HG02588 (cell line): ENCODE results near the gene CFAP43.

ENCODE experiments used
- ATAC-seq: cut with Tn5 transposase; IDR thresholded peaks from one replicate; pipeline ENCODE4 v1.9.1; 2021; ENCODE audit warnings: mild to moderate bottlenecking, moderate library complexity; ENCODE audit not compliant: unreplicated experiment

CFAP43 gene, protein sequence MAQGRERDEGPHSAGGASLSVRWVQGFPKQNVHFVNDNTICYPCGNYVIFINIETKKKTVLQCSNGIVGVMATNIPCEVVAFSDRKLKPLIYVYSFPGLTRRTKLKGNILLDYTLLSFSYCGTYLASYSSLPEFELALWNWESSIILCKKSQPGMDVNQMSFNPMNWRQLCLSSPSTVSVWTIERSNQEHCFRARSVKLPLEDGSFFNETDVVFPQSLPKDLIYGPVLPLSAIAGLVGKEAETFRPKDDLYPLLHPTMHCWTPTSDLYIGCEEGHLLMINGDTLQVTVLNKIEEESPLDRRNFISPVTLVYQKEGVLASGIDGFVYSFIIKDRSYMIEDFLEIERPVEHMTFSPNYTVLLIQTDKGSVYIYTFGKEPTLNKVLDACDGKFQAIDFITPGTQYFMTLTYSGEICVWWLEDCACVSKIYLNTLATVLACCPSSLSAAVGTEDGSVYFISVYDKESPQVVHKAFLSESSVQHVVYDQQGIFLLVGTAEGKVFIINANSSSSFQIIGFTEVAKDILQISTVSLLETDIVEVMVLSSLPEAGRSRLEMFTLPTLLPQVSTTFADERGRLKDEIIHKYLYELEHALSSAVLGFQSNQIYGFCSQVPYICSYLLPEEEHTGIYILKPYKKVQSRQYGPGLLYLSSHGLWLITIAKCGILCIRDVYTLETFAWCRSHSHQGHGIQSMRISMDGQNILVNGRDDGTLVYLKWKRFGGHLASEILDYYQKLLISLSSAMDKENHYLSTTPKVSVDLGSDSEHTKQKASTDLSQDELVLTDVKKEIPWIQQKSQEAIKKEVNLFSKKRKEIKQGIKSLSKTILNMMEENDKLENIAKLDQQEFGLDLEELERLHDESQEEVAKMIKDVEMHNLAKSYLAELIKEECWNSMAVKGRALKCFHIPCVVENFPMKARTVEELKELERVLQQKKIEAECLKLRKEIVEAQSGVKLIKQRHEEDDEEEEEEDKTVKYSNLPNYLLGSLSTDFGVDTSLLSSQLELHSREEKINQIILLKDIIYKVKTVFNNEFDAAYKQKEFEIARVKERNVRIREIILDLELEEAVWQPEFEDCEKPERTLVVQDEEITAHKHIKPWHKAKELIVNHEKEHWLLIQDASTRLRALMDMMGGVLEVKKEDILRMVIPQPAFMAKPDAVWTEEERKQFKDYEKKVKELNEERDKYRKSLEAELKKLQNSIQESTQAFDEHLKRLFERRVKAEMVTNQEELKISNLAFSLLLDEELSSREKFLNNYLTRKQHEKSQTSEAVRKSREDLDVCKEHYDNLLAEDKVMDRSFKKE (N-terminal part only)

DNA sequence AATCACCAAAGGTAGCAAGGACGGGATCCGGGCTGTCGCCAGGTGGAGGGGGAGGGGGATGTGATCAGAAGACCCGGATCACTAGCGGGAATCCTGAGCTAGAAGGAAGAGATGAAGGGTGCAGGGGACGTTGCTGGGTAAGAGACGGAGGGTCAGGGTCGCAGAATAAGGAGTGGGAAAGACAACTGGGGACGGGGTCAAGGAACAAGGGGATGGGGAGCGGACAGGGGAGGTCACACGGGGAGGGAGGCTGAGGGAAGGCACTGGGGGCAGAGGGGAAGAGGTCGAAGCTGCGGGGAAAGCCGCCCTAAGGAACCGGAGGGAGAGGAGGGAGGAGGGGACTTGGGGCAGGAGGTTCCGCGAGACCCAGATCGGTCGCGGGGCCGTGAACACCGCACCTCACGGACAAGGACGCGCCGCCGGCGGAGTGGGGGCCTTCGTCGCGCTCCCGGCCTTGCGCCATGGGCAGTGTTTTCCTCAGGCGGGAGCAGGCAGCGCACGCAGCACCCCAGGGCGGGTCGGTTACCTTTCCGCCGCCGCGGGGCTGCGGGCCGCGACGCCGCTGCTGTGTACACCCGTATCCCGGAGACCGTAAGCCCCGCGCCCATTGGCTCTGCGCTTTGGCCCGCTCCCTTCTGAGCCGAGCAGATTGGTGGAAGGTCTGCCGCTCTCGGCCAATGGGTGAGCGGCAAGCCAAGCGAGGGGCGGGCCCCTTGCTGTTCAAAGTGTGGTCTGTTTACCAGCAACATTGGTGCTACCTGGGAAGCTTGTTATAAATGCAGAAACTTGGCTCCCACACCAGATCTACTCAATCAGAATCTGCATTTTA is at the start of gene CFAP43:
TSS of gene CFAP43 (minus strand) at position 581 of the 829 bp plus-strand sequence. CDS start at position 463, 118 bp downstream.
- ATAC-seq: peak; percentile 100

DNA sequence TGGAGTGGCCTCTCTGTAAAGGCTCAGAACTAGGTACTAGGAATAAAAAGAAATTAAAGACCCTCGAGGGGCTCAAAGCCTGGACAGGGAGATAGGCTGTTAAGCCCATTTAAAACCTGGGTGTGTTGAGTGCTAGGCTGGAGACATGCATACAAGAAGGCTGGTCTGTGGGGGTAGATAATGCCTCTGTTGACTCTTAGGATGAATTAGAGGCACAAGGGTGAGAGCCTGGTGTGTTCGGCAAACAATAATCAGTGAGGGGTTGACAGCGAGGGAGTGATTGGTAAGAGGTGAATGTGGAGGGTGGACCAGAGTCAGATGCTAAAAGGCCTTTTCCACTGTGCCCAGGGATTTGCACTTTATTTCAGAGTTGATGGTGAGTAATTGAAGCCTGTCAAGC is 49.5 kb upstream of the CFAP43 start:
- no peak for ATAC-seq

DNA sequence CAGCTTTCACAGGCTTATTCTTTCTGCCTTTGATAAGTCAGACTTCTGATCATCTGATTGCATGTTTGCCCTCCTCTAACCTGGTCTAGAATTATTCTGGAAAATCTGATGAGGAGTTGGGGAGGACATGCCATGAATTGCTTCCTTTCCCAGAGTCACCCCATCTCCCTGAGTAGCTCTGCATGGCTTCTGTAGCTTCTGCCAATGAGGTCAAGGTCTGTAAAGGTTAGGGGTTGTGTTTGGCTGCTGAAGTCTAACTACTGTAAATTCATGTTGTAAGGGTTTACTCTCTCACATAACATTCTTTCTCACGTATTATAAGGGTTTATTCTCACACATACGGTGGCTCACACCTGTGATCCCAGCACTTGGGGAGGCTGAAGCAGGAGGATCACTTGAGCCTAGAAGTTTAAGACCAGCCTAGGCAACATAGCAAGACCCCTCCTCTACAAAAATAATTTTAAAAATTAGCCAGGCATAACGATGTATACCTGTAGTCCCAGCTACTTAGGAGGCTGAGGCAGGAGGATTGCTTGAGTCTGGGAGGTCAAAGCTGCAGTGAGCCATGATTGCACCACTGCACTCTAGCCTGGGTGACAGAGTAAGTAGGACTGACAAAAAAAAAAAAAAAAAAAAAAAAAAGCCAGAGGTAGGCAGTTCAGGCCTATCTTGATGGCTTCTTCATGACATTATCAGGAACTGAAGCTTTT is 47.5 kb upstream of the CFAP43 start:
- no peak for ATAC-seq

DNA sequence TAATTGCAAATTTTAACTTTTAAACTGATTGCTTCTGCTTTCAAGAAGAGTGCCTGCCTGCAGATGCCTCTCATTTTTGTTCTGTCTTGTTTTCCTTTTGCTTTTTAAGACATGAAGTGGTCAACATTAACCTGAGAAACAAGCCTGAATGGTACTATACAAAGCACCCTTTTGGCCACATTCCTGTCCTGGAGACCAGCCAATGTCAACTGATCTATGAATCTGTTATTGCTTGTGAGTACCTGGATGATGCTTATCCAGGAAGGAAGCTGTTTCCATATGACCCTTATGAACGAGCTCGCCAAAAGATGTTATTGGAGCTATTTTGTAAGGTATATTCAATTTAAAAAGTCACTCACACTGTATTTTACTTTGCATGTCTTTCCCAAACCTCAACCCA is 45.6 kb upstream of the CFAP43 start:
- no peak for ATAC-seq

DNA sequence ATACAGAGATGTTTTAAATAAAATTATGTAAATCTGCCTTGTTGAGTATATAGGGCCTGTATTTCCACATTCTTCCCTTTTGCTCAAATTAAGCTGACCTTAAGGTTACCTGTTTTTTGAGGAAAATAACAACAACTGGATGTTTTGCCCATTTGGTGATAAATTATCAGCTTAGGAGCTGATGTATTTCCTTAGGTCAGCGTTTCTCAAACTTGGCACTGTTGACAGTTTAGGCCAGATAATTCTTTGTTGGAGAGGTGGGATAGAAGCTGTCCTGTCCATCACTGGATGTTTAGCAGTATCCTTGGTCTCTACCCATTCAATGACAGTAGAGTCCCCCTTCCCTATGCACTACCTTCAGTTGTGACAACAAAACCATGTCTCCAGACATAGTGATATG is 44.0 kb upstream of the CFAP43 start:
- ATAC-seq: no peak

DNA sequence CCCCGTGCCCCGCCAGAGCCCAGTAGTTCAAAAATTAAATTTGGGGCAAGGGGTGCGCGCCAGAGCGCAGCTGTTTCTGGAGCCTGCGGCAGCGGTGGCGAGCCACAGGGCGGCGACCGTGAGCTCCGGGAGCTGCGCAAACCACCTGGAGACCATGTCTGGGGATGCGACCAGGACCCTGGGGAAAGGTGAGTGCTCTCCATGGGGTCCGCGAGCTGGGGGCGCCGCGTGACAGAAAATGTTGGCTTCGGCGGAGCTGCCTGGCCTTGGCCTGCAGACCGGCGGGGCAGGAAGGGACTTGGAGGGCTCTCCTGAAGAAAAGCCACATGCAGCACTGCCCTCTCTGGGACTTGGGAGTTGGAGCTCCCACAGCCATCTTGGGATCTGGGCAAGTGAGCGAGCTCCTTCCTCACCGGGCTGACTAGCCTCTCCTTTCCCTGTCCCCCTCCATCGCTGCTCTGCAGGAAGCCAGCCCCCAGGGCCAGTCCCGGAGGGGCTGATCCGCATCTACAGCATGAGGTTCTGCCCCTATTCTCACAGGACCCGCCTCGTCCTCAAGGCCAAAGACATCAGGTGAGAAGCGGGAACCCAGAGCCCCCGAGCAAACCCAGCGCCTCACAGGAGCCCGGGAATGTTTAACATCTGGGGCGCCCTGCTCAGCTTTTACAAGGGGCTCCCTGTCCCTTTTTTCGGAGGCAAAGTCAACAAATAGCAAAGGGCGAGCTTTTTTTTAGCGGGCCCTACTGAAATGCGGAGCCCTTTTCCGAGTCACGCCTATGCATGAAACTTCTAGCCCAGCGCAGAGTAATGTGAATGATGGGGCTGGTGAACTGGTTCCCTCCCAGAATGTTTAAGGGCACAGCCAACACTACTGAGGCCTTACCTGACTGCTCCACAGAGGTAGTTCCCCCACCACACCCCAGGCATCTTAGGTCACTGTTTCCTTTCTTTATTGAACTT is 42.9 kb upstream of the CFAP43 start:
- no peak for ATAC-seq

DNA sequence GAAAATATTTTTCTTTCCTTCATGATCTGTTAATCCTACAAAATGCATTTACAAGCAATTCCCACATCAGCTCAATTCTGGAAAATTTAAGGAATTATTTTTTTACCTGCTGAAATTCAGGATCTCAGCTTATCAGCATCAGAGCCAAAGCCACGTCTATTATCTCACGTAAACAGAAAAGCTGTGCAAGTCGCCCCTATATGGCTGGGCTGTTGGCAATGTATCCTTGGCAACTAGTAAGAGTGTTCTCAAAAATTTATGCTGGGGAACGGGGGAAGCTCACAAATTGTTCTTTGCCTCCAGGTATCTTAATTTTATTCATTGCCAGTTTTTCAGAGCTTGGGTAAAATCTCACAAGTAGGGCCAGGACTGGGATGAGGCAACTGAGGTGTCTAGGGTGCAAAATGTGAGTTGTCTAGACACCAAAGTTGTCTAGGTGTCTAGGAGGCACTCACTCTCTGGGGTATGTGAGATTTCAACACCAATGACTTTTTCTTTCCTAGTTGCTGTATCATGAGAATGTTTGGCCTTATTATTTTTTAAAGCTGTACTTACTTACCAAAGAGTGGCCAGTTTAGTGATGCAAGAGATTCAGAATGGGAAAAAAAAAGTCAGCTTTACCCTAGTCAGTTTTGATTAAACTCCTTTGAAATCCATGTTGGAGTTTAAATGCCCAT is 41.9 kb upstream of the CFAP43 start:
- no peak for ATAC-seq

DNA sequence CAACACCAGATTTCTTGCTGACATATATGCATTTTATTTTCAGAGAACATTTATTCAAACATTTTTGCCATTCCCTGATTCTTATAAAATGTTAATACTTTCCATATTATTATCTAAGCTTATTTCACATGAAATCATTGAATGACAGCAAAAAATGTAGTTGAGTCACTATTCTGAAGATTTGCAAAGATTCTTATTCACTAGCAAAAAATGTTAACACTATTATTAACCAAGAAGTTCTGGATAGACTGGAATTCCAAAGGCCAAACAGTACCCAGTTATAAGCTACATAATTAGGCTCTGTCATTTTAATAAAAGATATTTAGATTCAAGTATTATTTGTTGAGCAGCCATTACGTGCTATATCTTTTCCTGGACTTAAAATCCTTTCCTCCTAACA is 41.1 kb upstream of the CFAP43 start:
- ATAC-seq: no peak

DNA sequence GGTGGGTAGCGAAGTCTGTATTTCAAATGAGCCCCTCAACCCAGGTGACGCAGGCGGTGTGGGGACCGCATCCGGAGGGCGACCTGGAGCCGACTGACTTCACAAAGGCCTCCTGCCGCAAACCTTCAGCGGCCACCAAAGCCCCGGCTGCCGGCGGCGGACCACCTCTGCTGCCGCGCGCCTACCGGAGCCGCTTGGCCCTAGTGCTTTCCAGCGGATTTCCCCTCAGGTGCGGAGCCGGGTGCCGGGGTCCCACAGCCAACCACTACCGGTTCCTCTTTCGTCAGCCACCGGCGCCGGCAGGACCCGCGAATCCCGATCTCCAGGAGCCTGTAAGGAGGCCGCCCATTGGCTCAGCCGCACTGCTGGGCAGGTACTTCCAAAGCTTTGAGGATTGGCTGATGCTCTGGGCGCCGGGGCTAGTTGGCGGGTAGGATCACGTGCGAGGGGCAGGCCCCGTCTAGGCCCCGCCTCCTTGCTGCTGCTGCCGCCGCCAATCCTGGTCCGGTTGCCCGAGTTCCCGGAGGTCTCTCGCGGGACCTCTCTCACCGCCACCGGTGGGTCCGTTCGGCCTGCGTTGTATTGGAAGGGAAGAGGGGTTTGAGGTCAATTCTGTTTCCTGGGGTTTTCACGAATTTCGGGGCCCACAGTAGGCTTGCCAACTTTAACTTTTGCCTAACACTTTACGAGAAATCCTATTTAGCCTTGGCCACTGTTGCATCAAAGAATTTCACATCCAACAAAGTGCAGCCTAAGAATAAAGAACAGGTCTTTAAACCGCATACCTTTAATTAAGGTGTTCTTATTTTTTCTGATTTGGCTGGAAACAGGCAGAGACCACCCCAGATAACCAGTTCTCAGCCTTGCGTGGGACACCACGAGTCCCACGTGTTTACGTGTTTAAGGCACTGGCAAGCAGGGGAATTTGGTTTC is 36.8 kb upstream of the CFAP43 start, which contains the start of gene GSTO2:
TSS of gene GSTO2 (plus strand) at position 472 of the 933 bp plus-strand sequence. CDS start 5,732 bp downstream, outside the sequence.
- ATAC-seq: peak; percentile 97

DNA sequence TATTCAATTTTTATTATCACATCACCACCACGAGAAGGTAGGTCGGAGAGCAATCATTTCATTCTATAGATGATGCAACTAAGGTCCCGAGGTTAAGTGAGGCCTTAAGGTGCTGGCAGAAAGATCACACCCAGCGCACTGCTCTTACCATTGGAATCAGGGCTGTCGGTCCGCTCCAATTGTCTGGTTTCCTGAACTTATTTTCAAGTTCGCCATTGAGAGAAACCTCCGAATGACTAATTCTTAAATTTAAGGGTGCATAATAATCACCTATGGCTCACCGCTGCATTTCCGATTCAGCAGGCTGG is 36.2 kb upstream of the CFAP43 start:
- no peak for ATAC-seq

DNA sequence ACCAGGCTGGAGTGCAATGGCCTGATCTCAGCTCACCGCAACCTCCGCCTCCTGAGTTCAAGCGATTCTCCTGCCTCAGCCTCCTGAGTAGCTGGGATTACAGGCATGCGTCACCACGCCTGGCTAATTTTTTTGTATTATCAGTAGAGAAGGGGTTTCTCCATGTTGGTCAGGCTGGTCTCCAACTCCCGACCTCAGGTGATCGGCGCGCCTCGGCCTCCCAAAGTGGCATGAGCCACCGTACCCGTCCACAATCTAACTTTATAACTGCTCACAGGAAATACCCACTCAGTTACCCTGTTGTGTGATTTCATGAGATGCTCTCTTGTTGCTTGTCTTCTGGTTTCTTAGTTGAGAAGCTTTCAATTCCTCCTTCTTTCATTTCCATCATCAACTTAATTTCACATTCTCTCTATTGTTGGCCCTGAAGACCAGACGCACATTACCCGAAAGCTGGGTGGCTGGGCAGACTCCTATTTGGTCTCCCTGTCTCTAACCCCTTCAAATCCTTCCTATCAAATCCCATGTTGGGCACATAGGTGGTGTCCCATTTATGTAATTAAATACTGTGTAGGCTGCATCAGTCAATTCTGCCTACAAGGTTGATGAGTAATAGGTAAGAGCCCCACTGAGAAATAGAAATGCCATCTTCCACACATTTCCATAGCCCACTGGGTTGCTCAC is 35.7 kb upstream of the CFAP43 start:
- no peak for ATAC-seq

DNA sequence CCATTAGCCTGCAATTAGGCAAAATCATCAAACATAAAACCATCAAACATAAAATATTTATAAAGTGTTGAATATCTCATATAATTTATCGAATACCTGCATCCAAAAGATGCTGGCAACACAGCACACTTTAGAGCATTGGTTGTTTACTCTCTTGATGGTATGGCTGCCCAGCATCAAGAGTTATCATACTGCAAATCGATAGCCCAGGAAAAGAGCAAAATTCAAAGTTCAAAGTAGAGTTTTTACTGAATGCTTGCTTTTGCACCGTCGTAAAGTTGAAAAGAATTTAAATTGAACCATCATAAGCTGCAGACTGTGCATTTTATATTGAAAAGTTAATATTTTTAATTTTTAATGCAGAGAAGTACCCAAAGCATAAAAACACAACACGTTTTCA is 32.6 kb upstream of the CFAP43 start:
- no peak for ATAC-seq

DNA sequence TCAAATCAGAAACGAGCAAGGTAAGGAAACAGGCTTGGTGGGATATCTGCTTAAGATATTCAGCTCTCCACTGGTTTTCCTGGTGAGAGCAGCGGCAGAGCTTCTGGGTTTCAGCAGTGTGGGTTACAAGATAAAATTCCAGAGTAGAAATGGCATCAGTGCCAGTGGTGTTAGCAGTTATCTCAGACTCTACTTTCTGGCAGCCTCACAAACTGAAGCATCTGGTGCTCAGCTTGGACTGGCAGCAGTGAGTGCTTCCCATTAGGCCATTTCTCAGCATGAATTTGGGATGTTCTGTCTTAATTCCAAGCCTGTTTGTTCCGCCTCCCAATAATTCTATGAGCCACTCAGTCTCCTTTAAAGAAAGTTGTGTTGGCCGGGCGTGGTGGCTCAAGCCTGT is 29.9 kb upstream of the CFAP43 start:
- no peak for ATAC-seq

DNA sequence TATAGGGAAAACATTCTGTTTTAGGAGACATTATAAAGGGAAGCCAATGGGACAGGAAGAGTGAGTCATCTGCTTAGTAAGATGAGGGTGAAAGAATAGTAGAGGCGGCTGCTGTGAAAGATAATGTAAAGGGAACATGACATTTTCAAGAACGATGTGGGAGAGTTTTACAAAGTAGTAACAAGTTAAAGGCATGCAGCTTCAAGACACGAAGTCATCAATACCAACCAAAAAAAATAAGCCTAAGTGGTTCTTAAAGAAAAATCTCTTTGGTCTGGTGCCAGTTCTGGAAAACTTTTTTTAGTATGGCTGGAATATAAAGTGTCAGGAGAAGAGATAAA is 28.6 kb upstream of the CFAP43 start:
- no peak for ATAC-seq

DNA sequence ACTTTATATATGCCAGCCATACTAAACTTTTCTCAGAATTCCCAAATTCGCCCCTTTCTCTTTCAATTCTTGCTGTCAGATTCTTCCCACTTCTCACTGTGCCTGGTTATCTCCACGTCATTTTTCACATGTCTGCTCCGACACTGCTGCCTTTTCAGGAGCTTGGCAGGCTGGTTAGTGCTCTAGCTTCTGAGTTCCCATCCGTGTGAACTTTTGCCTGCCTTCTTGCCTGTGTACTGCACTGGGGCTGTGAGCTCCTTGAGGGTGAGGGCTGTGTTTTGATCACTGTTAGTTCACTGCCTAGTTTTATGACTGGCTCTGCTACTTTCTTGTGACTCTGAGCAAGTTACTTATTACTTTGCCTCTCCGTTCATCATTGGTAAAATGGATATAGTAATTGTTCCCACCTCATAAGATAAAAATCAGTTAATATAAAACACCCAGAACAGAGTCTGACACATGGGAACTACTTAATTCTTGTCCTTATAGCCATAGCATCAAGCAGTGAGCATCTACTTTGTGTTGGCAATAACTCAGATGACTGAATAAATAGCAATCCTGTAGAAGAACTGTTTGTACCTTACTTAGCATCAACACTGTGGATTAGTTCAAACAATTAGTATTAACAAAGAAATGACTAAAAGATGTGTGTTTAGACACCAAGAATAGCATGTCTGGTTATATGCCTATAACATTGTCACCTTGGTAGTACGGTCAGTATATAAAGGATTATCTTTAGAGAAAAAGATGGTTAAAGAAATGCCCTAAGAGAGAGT is 28.0 kb upstream of the CFAP43 start:
- no peak for ATAC-seq

DNA sequence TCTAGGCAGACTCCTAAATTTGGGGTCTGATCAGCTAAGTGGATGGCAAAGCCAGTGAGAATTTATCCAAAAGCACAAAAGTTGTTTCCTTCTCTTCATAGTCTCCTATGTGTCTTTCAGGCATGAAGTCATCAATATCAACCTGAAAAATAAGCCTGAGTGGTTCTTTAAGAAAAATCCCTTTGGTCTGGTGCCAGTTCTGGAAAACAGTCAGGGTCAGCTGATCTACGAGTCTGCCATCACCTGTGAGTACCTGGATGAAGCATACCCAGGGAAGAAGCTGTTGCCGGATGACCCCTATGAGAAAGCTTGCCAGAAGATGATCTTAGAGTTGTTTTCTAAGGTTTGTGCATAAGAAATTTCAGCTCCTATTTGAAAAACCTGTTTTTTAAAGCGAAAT is 27.3 kb upstream of the CFAP43 start:
- no peak for ATAC-seq
